Fibroblast of the aortic adventitia (primary cell): ENCODE measurements around the gene FAM199X. TPM values are rescaled to one million over a fixed set of nuclear protein-coding genes. Genes with fewer than 3 reads are reported as not detected.

Experiments used
- DNase-seq: peaks from one replicate; pipeline ENCODE4 v3.0.0-alpha.2; 2010; ENCODE audit warnings: low read depth
- H3K4me3 ChIP-seq: 2 replicates; pipeline ENCODE4 v1.5.1; 2011; ENCODE audit warnings: low read depth, mild to moderate bottlenecking, control low read depth, low read length, moderate library complexity
- CTCF ChIP-seq: IDR thresholded peaks from 2 replicates; pipeline ENCODE4 v1.5.1; 2011; ENCODE audit warnings: mild to moderate bottlenecking, low read length, control low read depth, inconsistent platforms; ENCODE audit not compliant: insufficient read depth
- total RNA-seq: library from RNA; depleted of rRNA; stranded (reverse); fragments of >200 nt; gene quantifications from 2 replicates; pipeline ENCODE4 v1.2.3, GENCODE V29; 2012; ENCODE audit warnings: low replicate concordance

FAM199X gene
- total RNA-seq, 1 donor, result 16.7 TPM

GRCh38 chrX:104134583-104135261, 31.5 kb upstream of the FAM199X start:
- DNase-seq, result no peak
- no peak overlapping the region for H3K4me3 ChIP-seq
- TF ChIP-seq CTCF, result no peak

GRCh38 chrX:104135677-104136076, 30.6 kb upstream of the FAM199X start:
- peak; percentile 27 for DNase-seq
- no peak overlapping the region for H3K4me3 ChIP-seq
- no peak for TF ChIP-seq CTCF

GRCh38 chrX:104136241-104137019, 29.8 kb upstream of the FAM199X start:
- H3K4me3 ChIP-seq, result peak overlapping the region; percentile 67
- DNase-seq, result peak; percentile 95
- TF ChIP-seq CTCF, result peak; percentile 80

GRCh38 chrX:104137496-104137895, 28.8 kb upstream of the FAM199X start:
- DNase-seq, result peak; percentile 28
- TF ChIP-seq CTCF, result no peak
- H3K4me3 ChIP-seq, result no peak overlapping the region

- H3K4me3 ChIP-seq, result no peak overlapping the region
- TF ChIP-seq CTCF, result no peak
- no peak for DNase-seq
Measured at GRCh38 chrX:104141087-104141760, 25.0 kb upstream of the FAM199X start.

- no peak for DNase-seq
- TF ChIP-seq CTCF, result no peak
- no peak overlapping the region for H3K4me3 ChIP-seq
Measured at GRCh38 chrX:104151037-104151436, 15.2 kb upstream of the FAM199X start.
